ENCODE results near the gene CRY2. TPM values are rescaled to one million over a fixed set of nuclear protein-coding genes. Genes with fewer than 3 reads are reported as not detected.

Gene CRY2
- total and polyA plus RNA-seq, 10 of the 15 experiments (the other 5 are each of a cell fraction or from before 2014, with no cell fraction given), result 1.2 to 14.7 (median 8.1) TPM

- TF ChIP-seq BCLAF1 (IDR thresholded peaks at IDR 0.05) (no peak), POLR2AphosphoS5 (IDR thresholded peaks at IDR 0.05; ENCODE audit: low read length) (no peak), ATF7 (IDR thresholded peaks at IDR 0.05; ENCODE audit: low read depth) (no peak), ZSCAN29 (IDR thresholded peaks at IDR 0.05) (no peak), SP1 (IDR thresholded peaks at IDR 0.05; ENCODE audit: low read depth, low read length) (no peak), LARP7 (IDR thresholded peaks at IDR 0.05) (no peak), E2F4 (IDR thresholded peaks at IDR 0.05; ENCODE audit: low read depth, low read length) (no peak), IKZF1 (conservative IDR thresholded peaks at IDR 0.05) (no peak), CEBPZ (IDR thresholded peaks at IDR 0.05; ENCODE audit: low read depth, low read length) (no peak), TCF7 (IDR thresholded peaks at IDR 0.05; ENCODE audit: borderline replicate concordance) (no peak), NFYA (IDR thresholded peaks at IDR 0.05; ENCODE audit: borderline replicate concordance, low read depth, low read length) (no peak)
These were observed 49.2 kb downstream of the CRY2 start (continued) for GRCh38 chr11:45896422-45896984.

Measured in GM12878 (cell line).